Anterior cingulate cortex (tissue), 58 donors: ENCODE measurements around the gene CHRM4.

Source experiments
- DNase-seq, 58 donors: peaks; one replicate each; lab custom pipeline; 2025; lab: John Stamatoyannopoulos, UW

Gene CHRM4

DNA sequence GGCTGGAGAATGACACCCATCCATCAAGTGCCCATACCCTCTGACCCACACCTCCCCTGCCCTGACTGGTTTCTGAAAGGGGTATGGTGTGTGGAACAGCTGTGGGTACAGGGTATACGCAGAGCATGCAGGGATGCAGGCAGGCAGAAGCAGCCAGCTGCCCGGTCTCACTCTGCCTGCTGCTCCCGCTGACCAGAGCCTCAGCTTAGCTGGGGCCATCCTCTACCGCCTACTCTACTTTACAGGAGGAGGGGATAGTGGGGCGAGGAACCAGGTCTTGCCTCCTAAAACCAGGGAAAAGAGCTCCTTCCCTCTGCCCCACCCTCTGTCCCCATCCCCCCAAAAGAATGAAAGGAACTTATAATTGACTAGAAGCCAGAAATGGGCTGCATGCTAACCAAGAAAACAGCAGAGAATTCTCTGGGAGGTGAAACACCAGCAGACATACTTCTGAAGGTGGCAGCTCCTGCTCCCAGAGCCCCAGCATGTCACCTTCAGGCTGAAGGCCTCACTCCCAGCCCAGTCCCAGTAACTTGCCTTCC lies 13.0 kb upstream of the CHRM4 start:
- no peak for DNase-seq

DNA sequence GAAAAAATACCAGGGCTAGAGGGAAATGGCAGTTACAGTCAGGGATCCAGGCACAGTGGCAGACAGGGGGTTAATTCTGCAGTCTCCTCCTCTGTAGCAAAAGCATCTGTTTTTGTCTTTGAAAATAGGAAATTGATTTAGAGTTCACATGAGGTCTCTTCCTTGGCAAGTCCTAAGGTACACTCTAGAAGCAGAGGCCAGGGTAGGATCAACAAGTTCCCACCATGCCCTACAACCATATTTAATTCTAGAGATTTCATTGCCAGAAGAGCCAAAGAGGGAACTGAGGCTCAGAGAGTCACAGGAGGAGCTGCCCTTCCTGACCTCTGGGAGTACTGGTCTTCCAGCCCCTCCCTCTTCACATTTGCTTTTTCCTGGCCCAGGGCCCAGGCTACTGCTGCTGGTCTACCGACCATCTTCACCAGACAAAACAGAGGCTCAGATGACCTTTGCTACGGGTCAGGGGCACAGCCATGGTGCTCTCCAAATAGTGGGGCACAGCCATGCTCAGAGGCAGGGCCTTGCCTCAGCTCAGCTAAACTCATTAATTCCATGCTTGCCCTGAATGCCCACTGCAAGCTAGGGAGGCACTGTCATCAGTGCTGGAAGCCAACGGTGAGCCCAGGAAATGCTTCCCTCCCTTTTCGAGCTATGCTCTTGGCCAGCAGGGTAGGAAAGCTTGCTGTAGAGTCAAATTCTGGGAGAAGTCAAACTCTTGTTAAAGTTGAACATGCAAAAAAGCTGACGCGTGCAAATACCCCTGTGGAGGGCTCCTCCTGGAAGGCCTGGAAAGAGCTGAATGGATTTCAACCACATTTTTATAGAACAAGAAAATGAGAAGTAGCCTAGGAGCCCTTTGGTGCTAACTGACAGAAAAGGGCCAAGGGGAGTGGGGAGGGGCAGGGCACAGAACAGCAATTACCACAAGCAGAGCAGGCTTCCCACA lies 11.7 kb upstream of the CHRM4 start:
- no peak for DNase-seq

DNA sequence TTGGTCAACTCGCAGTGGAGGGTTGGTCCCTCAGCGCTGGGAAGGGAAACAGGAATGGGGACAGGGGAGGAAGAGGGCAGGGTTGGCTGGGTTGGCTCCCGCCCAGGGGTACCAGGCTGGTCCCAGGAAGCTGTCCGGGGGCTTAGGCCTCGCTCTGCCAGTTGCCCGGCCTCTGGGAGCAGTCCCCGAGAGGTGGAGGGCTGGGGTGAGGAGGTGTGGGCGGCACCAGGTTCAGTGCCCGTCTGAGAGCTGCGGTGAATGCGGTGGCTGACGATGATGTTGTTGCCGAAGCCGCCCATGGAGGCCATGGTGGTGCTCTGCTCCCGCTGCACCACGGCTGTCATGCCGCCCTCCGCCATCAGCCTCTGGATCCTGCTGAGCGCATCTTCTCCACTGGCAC lies 6.0 kb upstream of the CHRM4 start:
- DNase-seq = no peak

DNA sequence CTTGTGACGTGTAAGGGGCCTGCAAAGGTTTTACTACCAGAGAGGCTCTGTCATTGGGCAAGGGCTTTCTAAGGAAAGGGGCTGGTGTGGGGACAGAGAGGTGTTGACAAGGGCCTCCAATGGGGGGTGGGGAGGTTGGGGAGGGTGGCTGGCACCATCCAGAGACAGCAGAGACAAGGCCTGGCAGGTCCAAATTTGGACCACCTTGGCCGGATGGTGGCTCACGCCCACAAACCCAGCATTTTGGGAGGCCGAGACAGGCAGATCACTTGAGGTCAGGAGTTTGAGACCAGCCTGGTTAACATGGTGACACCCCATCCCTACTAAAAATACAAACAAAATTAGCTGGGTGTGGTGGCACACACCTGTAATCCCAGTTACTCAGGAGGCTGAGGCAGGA lies 2.2 kb upstream of the CHRM4 start:
- no peak for DNase-seq

DNA sequence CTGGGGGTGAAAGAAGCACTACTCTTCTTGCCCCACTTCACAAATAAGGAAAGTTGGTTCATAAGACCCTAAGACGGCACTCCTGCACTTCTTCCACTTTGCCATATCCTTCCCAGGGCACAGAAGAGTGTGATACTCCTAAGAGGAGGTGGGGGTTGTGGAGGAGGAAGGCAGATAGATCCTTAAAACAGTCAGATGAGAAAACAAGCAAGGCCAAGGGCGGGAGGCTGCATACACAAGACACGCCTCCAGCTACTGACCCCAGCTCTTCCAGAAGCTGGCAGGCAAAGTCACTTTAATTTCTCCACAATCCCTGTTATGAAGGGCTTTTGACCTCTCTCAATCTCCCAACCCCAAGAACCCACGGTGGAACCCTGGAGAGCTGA lies 1.6 kb upstream of the CHRM4 start:
- DNase-seq = no peak

DNA sequence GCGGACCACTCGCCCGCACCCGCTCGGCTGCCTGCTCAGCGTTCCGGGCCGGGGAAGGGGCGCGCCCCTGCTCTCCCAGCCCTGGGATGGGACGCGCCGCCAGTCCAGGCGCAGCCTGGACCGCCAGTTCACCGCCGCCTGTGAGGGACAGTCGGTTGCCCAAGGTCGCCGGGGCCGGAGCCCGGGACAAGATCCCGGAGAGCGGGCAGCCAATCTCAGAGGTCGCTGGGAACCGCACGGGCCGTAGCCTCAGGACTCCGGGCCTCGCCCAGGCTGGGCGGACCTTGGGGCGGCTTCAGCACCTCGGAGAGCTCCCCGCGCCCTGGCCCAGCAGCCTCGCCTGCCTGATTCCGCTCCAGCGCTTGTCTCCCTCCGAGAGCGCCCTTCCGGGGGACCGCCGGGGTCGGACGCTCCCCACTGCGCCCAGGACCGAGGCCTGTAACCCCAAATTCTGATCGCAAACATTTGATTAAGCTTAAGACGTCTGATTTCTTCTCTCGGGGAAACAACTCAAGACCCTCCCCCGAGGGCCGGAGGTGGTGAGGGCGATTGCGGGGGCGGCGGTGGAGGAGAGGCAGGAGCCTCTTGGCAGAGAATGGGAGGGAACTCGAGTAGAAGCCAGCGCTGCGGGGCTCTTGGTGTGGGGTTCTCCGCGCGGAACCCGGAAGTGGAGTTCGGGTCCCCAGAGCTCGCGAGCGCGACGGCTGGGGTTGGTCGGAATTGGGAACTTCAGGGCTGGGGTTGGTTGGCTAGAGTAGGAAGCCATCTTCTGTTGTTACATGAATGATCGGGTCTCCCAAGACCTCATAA lies 1.1 kb upstream of the CHRM4 start:
- DNase-seq = peak in 43 of 58 donors; percentile 13 to 73 (median 44)

DNA sequence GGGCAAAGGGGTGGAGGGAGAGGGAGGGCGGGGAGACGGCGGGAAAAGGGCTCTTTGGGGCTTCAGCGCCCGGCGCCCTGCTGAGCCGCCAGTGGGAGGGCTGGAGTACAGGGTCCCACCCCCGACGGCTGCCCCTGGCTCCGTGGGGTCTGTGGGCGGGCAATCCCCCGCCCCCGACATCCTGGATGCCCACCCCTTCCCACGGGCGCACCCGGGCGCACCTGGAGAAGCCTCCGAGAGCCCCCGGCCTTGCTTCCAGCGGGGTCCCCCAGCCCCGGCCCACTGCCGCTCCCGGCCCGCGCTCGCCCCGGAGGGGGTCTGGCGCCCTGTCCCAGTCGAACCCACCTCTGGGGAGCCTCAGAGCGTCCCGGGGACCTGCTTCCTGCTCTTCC lies 394 bp downstream of the CHRM4 start:
- DNase-seq = no peak

DNA sequence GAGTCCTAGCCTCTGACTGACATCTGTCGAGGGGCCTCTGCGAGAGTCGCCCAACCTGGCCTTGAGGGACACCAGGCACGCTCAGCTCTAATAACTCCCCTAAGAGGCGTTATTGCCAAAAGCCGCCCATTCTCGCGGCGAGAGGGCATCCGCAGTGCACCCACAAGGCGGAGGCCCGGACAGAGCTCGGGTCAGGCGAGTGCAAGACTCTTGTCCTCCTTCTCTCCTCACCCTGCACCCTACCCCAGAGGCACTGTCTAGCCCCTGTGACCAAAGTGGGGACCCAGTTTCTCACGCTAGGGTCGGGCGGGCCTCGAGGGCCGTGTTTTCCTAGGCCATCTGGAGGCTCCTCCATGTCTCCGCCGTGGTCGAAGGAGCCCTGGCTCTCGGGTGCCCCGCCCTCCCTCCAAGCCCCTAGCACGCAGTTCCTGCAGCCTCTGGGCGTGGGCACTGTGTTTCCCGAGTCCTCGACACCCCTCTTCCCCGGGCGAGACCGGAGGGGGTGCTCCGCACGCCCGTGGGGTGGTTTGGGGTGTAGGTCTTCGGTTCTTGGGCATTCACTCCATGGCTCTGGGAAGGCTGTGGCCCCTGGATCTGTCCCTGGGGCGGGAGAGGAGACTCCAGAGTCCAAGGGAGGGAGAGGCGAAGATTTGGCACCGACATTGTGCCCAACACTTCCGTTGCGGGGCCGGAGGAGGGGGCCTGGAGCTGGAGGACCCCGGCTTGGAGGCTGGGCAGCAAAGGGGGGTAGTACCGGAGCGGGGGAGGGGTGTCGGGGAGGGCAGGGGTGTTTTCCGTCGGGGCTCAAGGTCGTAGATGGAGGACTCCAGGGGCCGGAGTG lies 1.0 kb downstream of the CHRM4 start:
- DNase-seq = peak in 1 of 58 donors; percentile 17

DNA sequence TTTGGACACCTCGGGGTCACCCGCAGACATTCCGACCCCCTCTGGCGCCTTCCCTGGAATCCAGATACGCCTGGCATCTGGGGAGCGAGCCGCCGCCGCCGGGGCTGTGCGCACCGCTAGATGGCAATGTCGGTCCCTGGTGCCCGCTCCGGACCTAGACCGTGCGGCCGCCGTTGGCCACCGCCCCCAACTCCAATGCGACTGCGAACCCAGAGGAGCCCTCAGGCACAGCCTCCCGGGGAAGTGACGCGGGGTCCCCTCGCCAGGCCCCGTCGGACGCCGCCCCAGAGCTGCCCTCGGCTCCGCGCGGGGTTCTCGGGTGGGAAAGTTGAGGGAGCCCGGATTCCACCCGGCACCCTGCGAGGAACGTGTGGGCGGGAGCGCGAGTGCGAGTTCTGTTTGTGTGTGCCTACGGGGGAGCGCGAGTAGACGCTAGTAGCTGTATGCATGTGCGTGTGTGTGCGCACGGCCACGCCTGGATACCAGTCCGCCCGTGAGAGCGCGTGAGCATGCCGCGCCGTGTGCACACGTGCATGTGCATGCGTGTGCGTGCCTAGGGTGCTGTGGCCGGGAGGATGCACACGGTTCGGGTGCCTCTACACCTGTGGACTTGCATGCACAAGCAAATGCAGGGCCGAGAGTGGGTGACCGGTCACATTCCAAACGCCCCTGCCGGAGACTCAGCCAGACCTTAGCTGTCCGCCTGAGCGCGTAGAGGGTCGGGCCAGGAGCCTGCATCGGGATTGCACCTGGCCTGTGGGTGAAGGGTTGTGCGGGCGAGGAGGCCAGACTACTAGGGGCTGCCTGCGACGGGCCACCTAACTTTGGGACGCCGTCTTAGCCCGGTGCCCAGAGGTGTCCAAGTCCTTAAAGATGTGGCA lies 1.9 kb downstream of the CHRM4 start:
- DNase-seq = peak in 49 of 58 donors; percentile 29 to 83 (median 53)

DNA sequence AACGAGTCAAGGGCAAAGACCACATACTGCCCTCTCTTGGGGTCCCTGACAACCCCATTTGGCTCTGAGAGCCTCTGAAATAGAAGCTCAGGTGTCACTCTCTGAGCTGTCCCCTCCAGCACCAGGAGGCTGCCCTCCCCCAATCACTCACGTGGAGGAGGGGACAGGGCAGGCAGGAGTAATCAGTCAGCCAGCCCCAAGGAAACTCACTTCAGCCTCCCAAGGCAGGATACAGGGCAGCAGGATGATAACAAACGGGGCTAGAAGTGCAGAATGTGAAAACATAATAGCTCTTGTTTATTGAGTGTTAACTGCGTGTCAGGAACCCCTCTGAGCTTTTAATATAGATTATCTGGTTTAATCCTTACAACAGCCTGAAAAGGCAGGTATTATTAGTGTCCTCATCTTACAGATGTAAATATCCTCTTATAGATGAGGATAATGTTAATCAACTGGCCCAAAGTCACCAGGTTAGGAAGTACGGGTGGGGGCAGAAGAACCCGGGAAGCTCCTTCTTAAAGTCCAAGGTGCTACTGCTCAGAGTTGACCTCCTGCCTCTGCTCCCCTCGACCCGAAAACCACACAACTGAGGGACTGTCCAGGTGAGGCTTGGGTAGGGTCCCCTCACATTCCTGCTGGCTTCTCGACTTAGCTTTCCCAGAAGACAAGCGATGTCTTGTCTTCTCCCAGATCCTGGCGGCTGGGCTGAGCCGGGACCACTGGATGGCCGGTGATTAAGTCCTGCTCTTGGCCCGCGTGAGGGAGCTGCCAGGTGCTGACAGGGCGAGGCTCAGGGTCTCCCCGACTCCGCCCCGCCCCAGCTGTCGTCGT lies 2.7 kb downstream of the CHRM4 start:
- no peak for DNase-seq

DNA sequence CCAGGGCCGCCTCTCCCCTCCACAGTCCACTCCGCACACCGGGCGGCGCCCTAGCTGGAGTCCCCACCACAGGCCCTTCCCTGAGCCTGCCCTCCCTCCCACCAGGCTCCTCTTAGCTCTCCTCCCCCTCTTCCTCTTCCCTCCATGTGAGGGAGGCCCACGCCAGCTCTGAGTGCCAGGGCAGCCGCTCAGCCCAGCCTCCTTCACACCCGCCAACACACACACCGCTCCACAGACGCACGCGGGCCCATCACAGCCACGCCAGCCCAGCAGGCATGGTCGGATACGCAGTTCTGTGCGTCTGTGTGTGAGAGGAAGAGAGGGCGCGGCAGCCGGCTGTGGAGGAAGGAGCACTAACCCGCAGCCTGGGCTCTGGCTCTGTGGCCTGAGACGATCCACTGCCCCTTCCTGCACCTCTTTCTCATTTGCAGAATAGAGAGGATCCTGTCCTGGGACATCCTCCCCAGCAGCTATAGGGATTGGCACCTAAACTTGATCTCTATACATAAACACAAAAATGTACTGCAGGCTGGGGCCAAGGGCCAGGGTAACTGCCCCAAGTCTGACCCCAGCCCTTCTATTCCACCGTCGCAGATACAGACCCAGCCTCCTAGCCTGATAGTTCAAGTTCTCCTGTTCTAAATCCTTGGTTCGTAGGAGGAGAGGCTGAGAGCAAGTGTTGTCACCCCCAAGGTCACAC lies 3.5 kb downstream of the CHRM4 start:
- DNase-seq = peak in 23 of 58 donors; percentile 21 to 77 (median 46)

DNA sequence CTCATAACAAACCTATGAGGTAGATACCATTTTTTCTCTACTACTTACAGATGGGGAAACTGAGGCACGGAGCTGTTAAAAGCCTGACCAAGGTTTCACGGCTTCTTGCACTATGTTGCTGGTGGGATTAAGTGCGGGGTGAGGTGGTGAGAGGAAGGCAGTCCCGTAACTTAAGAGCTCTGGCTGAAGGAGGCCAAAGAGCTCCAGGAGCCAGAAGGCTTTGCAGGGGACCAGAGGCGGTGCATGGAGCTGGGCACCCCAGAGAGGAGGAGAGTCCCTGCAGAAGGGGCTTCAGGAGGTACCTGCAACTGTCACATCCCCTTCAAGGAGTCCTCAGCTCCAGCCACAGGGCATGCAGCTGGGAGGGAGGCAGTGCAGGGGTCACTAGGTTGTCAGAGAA lies 4.1 kb downstream of the CHRM4 start:
- DNase-seq = no peak

DNA sequence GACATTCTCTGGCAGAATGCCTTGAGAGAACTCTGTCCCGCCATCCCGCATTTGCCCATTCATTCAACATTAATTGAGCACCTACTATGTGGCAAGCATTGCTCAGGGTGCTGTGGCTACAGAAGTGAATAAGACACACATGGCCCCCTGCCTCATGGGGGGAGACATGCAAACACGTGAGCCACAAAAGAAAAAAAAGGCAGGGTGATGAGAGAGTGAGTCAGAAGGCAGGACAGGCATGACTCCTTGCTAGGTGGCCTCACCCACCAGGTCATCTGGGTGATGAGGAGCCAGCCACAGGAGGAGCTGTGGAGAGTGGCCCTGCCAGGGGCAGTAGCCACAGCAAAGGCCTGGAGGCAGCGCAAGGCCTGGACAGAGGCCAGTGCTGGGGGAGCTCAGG lies 4.9 kb downstream of the CHRM4 start:
- no peak for DNase-seq

DNA sequence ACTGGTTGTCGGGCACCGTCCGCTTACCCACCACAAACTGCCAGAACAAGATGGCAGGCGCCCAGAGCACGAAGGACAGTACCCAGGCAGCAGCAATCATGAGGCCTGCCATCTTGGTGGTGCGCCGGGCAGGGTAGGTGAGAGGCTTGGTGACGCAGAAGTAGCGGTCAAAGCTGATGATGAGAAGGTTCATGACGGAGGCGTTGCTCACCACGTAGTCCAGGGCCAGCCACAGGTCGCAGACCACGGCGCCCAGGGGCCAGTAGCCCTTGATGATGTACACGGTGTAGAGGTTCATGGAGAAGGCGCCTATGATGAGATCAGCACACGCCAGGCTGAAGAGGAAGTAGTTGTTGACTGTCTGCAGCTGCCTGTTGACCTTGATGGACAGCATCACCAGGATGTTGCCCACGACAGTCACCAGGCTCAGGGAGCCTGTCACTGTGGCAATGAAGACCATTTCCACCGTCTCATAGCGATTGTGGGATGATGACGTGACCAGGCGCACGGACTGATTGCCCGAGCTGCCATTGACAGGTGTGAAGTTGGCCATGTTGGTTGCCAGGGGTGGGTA lies 5.5 kb downstream of the CHRM4 start:
- no peak for DNase-seq

DNA sequence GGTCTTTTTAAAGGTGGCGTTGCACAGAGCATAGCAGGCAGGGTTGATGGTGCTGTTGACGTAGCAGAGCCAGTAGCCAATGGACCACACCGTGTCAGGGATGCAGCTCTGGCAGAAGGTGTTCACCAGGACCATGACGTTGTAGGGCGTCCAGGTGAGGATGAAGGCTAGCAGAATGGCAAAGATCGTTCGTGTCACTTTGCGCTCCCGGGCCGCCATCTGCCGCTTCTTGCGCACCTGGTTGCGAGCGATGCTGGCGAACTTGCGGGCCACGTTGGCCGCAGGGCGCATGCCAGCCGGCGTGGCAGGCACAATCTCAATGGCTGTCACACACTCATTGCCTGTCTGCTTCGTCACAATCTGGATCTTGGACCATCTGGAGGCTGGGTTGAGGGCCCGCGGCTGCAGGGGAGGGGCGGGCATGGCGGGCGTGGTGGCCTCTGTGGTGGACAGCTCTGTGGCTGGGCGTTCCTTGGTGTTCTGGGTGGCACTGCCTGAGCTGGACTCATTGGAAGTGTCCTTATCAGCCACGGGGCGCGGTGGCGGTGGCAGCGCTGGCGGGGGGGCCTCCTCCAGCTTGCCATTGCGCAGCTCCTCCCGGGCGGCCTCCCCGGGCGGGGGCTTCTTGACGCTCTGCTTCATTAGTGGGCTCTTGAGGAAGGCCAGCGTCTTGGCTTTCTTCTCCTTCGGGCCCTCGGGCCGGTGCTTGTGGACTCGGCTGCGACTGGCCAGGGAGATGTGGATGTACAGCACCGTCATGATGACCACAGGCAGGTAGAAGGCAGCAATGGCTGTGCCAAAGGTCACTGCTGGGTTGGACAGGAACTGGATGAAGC lies 6.2 kb downstream of the CHRM4 start:
- no peak for DNase-seq

DNA sequence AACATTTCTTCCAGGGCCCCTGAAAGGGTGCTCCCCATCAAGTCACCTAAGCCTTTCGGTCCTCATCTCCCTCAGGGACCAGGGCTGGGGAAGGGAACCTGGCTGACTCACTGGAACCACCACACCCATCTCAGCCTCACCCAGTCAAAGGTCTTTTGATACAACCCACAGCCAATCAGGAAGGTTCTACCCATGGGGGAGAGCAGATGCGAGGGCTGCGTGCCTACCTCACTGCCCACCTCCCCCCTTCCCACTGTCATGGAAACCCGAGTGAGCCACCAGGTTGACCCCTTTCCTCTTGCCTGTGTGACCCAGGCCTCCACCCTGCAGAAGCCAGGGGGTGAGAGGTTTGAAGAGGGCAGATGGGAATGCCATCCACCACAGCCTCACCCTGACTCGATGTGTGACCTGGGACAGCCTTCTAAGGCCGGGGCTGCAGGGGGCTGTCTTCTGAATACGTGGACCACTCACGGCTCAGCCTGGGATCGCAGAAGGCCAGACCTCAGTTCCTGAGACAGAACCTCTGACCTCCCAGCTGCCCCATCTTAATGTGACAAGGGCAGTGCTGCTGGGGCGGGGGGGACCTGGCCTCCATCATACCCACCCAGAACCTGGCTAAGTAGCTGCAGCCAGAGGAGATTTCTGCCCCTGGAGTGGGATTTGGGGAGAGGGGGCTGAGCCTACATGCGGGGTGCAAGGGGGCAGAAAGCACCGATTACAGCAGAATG lies 7.4 kb downstream of the CHRM4 start:
- no peak for DNase-seq
